ENCODE measurements around the gene CDSN.

GRCh38 chr6:31169123-31169857 is 49.0 kb upstream of the CDSN start:
- no peak for TF ChIP-seq CTCF (conservative IDR thresholded peaks at IDR 0.05)
- TF ChIP-seq EZH2 (IDR thresholded peaks at IDR 0.05; ENCODE audit: low read depth), result no peak

Data from PC-9 (cell line).